NAMALWA (cell line): Measurements from ENCODE around the gene HOGA1.
"Not testable (repeated sequence)": the region's sequence is repeated elsewhere in the genome, so short reads cannot be mapped to it uniquely, and the experiment has no call there.

Source experiments
- DNase-seq: peaks from one replicate; pipeline ENCODE4 v3.0.0-alpha.2; 2015; ENCODE audit warnings: low spot score

HOGA1 gene

DNA sequence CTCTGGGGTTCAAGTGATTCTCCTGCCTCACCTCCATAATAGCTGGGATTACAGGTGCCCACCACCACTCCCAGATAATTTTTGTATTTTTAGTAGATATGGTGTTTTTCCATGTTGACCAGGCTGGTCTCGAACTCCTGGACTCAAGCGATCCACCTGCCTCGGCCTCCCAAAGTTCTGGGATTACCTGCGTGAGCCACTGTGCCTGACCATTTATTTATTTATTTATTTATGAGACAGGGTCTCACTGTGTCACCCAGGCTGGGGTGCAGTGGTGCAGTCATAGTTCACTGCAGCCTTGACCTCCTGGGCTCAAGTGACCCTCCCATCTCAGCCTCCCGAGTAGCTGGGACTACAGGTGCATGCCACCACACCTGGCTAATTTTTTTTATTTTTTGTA is 29.9 kb upstream of the HOGA1 start:
- not testable (repeated sequence) for DNase-seq

- DNase-seq, result not testable (repeated sequence)
Measured at GRCh38 chr10:97555541-97555940, 28.6 kb upstream of the HOGA1 start.

DNA sequence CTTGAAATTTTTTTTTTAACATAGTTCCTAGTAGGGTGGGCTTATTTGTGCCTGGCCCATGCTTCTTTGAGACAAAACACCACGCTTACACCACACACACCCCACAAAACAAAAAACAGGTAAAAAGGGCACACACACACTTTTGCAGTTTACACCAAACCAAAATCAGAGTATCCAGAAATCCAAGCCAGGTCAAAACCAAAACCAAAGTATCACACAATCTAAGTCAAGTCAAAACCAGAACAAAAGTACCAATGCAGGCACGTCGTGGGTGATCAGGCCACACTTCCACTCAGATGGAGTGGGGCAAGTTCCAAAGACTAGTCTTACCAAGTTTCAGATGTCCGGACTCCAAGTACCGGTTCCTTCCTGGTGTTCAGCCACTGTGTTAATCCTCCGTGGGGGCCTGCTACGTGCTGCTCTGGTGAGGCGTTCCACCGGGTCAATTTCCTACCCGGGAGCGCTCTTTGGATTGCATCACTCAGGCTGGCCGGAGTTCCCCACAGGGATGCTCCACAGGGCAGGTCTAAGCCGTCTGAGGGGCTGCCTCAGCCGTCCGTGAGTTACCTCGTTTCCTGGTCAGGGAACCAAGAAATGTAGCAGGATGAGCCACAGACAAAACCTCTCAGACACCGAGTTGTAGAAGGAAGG is 23.3 kb upstream of the HOGA1 start:
- DNase-seq, result not testable (repeated sequence)

DNA sequence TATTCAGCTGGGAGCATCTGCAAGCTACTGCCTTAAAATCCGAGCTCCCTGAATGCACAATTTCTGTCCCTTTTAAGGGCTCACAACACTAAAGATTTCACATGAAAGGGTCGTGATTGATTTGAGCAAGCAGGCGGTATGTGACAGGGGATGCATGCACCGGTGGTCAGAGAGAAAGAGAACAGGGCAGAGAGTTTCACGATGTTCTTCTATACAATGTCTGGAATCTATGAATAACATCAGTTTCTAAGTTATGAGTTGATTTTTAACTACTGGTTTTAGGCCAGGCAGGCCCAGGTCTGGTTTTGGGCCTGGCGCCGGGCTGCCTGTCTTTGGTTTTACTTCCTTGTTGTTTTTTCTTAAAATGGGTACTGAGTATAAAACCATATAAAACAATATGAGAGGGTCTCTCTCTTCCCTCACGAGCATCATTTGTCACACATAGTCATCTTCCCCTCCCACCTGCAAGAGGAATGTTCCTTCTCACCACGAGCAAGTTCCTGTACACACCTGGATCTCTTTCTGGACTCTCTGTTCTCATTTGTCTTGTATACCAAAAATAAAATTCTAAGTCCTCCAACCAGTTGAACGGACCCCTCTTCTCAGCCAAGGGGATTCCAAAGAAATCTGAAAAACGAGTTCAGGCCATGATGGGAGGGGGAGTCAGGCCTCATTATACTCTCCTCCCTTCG is 22.7 kb upstream of the HOGA1 start:
- not testable (repeated sequence) for DNase-seq

GRCh38 chr10:97562329-97562728 is 21.9 kb upstream of the HOGA1 start:
- DNase-seq, result not testable (repeated sequence)

- DNase-seq, result no peak
Measured at GRCh38 chr10:97563337-97563736, 20.9 kb upstream of the HOGA1 start.

GRCh38 chr10:97564776-97565175 is 19.4 kb upstream of the HOGA1 start:
- no peak for DNase-seq

DNA sequence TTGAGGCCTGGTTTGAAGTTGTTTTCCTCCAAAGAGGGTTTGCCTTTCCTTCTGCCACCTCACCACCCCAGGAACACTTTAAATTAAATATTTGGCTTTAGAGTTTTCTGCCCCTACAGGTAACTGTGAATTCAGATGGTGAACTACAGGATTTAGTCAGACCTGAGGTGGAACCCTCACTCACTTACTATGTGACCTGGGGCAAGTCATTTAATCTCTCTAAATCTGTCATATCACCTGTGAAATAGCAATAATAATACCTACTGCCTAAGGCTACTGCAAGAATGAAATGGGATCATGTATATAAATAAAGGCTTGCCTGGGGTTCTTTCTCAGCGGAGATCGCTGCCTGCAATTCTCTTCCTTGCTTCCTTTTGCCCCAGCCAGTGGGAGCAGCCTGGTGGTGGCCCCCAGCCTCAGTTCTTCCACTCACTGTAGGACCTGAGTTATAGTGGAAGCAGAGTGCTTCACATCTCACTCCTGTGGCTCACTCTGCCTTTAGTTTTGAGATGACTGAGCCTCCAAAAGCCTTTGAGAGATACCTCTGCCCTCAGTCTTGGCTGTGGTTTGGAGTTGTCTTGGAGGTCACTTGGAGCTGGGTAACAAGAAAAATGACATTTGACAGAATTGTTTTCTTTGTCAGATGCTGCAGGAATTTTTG is 17.7 kb upstream of the HOGA1 start:
- DNase-seq, result no peak

- no peak for DNase-seq
Measured at GRCh38 chr10:97567891-97568290, 16.3 kb upstream of the HOGA1 start.

- DNase-seq, result no peak
Measured at GRCh38 chr10:97570146-97570788, 13.9 kb upstream of the HOGA1 start.

DNA sequence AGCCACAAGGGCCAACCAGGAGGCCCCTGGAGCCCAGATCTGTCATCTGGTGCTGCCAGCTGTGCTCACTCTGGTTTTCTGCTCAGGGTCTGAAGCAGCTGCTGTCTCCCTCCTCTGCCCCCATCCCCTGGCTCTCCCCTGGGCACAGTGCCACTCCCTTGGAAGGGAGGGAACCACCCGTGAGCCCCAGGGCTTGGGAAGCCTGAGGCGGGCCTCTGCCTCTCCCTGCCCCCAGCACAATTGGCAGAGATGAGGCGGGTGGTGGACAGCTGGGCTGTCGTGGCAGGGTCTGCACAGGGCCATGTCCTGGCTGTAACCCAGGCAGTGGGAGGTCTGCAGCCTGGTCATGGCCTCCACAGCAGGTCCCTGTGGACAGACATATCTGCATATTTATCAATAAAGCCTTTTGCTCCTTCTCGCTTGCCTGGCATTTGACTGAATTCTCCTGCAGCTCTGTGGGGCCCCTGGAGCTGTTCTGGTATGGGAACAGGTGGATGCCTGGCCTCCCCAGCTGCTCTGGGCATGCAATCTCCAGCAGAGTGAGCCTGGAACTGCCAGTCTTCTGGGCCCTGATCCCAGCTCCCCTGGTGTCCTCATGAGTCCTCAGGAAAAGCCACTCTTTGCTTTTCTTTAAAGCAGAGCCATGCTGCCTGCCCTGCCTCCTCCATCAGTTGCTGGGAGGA is 13.3 kb upstream of the HOGA1 start:
- DNase-seq, result no peak

- no peak for DNase-seq
Measured at GRCh38 chr10:97571622-97572021, 12.6 kb upstream of the HOGA1 start.

- DNase-seq, result peak; percentile 71
Measured at GRCh38 chr10:97572214-97572989, 11.8 kb upstream of the HOGA1 start, which contains the start of gene ANKRD2. Gene ANKRD2, plus strand, starts transcription at chr10:97572779. Its CDS starts 10 bp downstream, at chr10:97572789.

- DNase-seq, result no peak
Measured at GRCh38 chr10:97573021-97573420, 11.2 kb upstream of the HOGA1 start.

GRCh38 chr10:97573672-97574071 is 10.5 kb upstream of the HOGA1 start:
- DNase-seq, result no peak

GRCh38 chr10:97574374-97575126 is 9.6 kb upstream of the HOGA1 start:
- no peak for DNase-seq

- DNase-seq, result no peak
Measured at GRCh38 chr10:97575127-97575668, 9.0 kb upstream of the HOGA1 start.

GRCh38 chr10:97576487-97576886 is 7.7 kb upstream of the HOGA1 start:
- not testable (repeated sequence) for DNase-seq

GRCh38 chr10:97577701-97578100 is 6.5 kb upstream of the HOGA1 start:
- DNase-seq, result no peak

- DNase-seq, result no peak
Measured at GRCh38 chr10:97578171-97578844, 5.9 kb upstream of the HOGA1 start.
